ENCODE results near the gene URB2.
"Not testable (repeated sequence)": the region's sequence is repeated elsewhere in the genome, so short reads cannot be mapped to it uniquely, and the experiment has no call there.

Gene URB2

GRCh38 chr1:229693129-229693900, 67.3 kb downstream of the URB2 start:
- in situ Hi-C loops (cut with HindIII; ENCODE audit: low sequenced_read_pairs): no loop called here
- DNase-seq (ENCODE audit: low read depth, low spot score): no peak

GRCh38 chr1:229694053-229694693, 68.1 kb downstream of the URB2 start:
- DNase-seq (ENCODE audit: low read depth, low spot score): peak; percentile 86
- H3K4me3 ChIP-seq (ENCODE audit: low read depth, low read length): no peak overlapping the region
- in situ Hi-C loops (cut with HindIII; ENCODE audit: low sequenced_read_pairs): no loop called here
- TF ChIP-seq CTCF (IDR thresholded peaks at IDR 0.05; ENCODE audit: low read depth, low read length): no peak

More at GRCh38 chr1:229693129-229693900, 67.3 kb downstream of the URB2 start:
- no peak overlapping the region for H3K4me3 ChIP-seq (ENCODE audit: low read depth, low read length)
- TF ChIP-seq CTCF (IDR thresholded peaks at IDR 0.05; ENCODE audit: low read depth, low read length): no peak

GRCh38 chr1:229696385-229696784, 70.3 kb downstream of the URB2 start:
- no peak overlapping the region for H3K4me3 ChIP-seq (ENCODE audit: low read depth, low read length)
- no peak for TF ChIP-seq CTCF (IDR thresholded peaks at IDR 0.05; ENCODE audit: low read depth, low read length)
- in situ Hi-C loops (cut with HindIII; ENCODE audit: low sequenced_read_pairs): no loop called here
- no peak for DNase-seq (ENCODE audit: low read depth, low spot score)

- no peak overlapping the region for H3K4me3 ChIP-seq (ENCODE audit: low read depth, low read length)
- in situ Hi-C loops (cut with HindIII; ENCODE audit: low sequenced_read_pairs): no loop called here
- DNase-seq (ENCODE audit: low read depth, low spot score): peak; percentile 35
- no peak for TF ChIP-seq CTCF (IDR thresholded peaks at IDR 0.05; ENCODE audit: low read depth, low read length)
These were observed 73.7 kb downstream of the URB2 start for GRCh38 chr1:229699613-229700267.

- DNase-seq (ENCODE audit: low read depth, low spot score): no peak
- H3K4me3 ChIP-seq (ENCODE audit: low read depth, low read length): no peak overlapping the region
- in situ Hi-C loops (cut with HindIII; ENCODE audit: low sequenced_read_pairs): no loop called here
- TF ChIP-seq CTCF (IDR thresholded peaks at IDR 0.05; ENCODE audit: low read depth, low read length): no peak
These were observed 78.1 kb downstream of the URB2 start for GRCh38 chr1:229704157-229704556.

- in situ Hi-C loops (cut with HindIII; ENCODE audit: low sequenced_read_pairs); DNase-seq (ENCODE audit: low read depth, low spot score); H3K4me3 ChIP-seq (ENCODE audit: low read depth, low read length): not testable (repeated sequence)
These were observed 79.1 kb downstream of the URB2 start for GRCh38 chr1:229705152-229705551.

GRCh38 chr1:229707127-229707526, 81.1 kb downstream of the URB2 start:
- H3K4me3 ChIP-seq (ENCODE audit: low read depth, low read length); in situ Hi-C loops (cut with HindIII; ENCODE audit: low sequenced_read_pairs); DNase-seq (ENCODE audit: low read depth, low spot score): not testable (repeated sequence)
